Measurements from ENCODE around the gene MYH16. TPM values are rescaled to one million over a fixed set of nuclear protein-coding genes. Genes with fewer than 3 reads are reported as not detected.

The MYH16 gene
- total and polyA plus RNA-seq, 2 experiments from 2014 or later = not detected

DNA sequence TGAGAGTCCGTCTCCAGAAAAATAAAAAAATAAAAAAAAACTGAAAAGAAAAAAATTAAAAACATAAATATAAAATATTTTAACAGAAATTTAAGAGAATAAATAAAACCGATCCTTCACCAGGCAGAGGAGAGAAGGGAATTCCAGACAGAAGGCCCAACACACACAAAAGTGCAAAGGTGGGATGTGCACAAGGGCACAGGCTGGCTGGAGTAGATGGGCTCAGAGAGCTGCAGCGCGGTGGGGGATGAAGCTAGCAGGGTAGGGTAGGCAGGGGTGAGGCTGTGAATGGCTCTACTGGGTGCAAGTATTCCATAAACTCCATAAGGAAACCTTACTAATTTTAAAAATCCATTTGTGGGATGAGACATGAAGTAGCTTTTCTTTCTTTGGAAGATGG is 37.4 kb downstream of the MYH16 start:
- no peaks in the 10 kb centered on the region for H3K9me3 ChIP-seq (ENCODE audit: low read depth)
- no peak overlapping the region for H2AFZ ChIP-seq
- TF ChIP-seq EZH2 (IDR thresholded peaks at IDR 0.05; ENCODE audit: insufficient read depth, poor library complexity, severe bottlenecking) (no peak), EZH2phosphoT487 (IDR thresholded peaks at IDR 0.05; ENCODE audit: insufficient read depth, low read depth) (no peak)
- no peak overlapping the region for H3K9ac ChIP-seq
- H3K4me1 ChIP-seq (ENCODE audit: insufficient read depth) = no peaks in the 10 kb centered on the region
- in situ Hi-C loops (cut with MboI) = loop anchor here (5.0 to 10.0 kb wide), 2 partner anchors 165 to 268 kb away; partner anchors contain the start of gene SMURF1
- no peak overlapping the region for H3K4me2 ChIP-seq (ENCODE audit: unreplicated experiment)
- no peaks in the 10 kb centered on the region for H3K79me2 ChIP-seq (ENCODE audit: insufficient read depth)
- H3K9me2 ChIP-seq (ENCODE audit: insufficient read depth) = no peaks in the 10 kb centered on the region
- H3K4me3 ChIP-seq = no peak overlapping the region
- WGBS, 2 experiments (ENCODE audit: low coverage in 1 of 2, low lambda C conversion rate in 2 of 2, missing lambda C conversion rate in 2 of 2) = 90 to 91% methylated on average over 4 of the region's 4 CpGs
- no peaks in the 10 kb centered on the region for H3F3A ChIP-seq (ENCODE audit: insufficient read depth)
- H4K20me1 ChIP-seq (ENCODE audit: insufficient read depth) = no peaks in the 10 kb centered on the region
- no peak overlapping the region for H3K27ac ChIP-seq
- no peak for DNase-seq
- no peaks in the 10 kb centered on the region for H3K27me3 ChIP-seq (replicated peaks; ENCODE audit: insufficient read depth)
- H3K36me3 ChIP-seq (ENCODE audit: low read depth) = no peaks in the 10 kb centered on the region

DNA sequence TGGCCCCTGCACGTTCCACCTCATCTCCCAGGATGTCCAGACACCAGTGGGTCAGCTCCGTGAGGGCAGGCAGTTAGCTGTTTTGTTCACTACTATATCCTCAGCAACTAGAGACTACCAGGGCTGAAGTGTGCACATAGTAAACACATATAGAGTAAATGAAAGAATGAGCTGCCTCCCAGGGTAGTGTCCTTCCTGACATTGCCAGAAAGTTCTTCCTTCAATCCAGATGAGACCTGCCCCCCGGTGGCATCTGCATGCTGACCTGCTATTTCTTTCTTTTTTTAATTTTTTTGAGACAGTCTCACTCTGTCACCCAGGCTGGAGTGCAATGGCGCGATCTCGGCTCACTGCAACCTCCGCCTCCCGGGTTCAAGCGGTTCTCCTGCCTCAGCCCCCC is 39.1 kb downstream of the MYH16 start:
- no peaks in the 10 kb centered on the region for H3K27me3 ChIP-seq (replicated peaks; ENCODE audit: insufficient read depth)
- no peak overlapping the region for H3K9ac ChIP-seq
- no peaks in the 10 kb centered on the region for H4K20me1 ChIP-seq (ENCODE audit: insufficient read depth)
- no peak overlapping the region for H3K4me3 ChIP-seq
- in situ Hi-C loops (cut with MboI) = loop anchor here (5.0 to 10.0 kb wide), 2 partner anchors 167 to 269 kb away; partner anchors contain the start of gene SMURF1
- H3F3A ChIP-seq (ENCODE audit: insufficient read depth) = no peaks in the 10 kb centered on the region
- no peak overlapping the region for H3K27ac ChIP-seq
- no peaks in the 10 kb centered on the region for H3K36me3 ChIP-seq (ENCODE audit: low read depth)
- H2AFZ ChIP-seq = no peak overlapping the region
- H3K4me1 ChIP-seq (ENCODE audit: insufficient read depth) = no peaks in the 10 kb centered on the region
- no peaks in the 10 kb centered on the region for H3K9me2 ChIP-seq (ENCODE audit: insufficient read depth)
- no peak overlapping the region for H3K4me2 ChIP-seq (ENCODE audit: unreplicated experiment)
- TF ChIP-seq EZH2 (IDR thresholded peaks at IDR 0.05; ENCODE audit: insufficient read depth, poor library complexity, severe bottlenecking) (no peak), EZH2phosphoT487 (IDR thresholded peaks at IDR 0.05; ENCODE audit: insufficient read depth, low read depth) (no peak)
- no peaks in the 10 kb centered on the region for H3K79me2 ChIP-seq (ENCODE audit: insufficient read depth)
- H3K9me3 ChIP-seq (ENCODE audit: low read depth) = no peaks in the 10 kb centered on the region
- 87 to 91% methylated on average over 9 of the region's 9 CpGs for WGBS, 2 experiments (ENCODE audit: low coverage in 1 of 2, low lambda C conversion rate in 2 of 2, missing lambda C conversion rate in 2 of 2)
- peak; percentile 18 for DNase-seq

DNA sequence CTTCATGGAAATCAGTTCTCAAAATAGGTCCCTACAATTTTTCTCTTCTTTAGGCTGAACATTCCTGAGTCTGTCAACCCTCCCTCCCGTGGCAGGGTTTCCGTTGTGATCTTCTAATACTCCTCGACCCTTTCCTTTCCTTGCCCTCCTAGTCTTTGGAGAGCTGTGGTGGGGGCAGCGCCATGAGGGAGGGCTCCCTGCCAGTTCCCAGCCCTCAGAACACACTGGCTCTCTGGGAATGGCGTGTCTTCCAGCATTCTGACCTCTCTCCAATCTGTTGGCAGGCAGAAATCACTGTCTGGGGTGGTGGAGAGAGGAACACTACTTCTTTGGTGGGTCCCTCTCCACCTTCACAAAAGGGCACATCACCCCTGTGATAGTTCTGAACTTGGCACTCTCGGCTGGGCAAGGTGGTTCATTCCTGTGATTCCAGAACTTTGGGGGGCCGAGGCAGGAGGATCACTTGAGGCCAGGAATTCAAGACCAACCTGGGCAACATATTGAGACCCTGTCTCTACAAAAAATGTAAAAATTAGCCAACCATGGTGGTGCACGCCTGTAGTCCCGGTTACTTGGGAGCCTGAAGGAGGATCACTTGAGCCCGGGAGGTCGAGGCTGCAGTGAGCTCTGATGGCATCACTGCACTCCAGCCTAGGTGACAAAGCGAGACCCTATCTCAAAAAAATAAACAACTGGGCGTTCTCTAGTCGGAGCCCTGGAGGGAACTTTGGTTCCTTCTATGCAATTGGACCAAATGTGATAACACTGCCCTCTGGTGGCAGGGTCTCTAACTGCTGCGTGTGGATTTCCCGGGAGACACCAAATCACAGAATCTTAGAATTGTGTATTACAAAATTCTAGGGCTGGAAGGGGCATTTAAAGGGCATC is 39.9 kb downstream of the MYH16 start:
- peak overlapping the region; percentile 54 for H2AFZ ChIP-seq
- 26 to 32% methylated on average over 16 of the region's 16 CpGs for WGBS, 2 experiments (ENCODE audit: low coverage in 1 of 2, low lambda C conversion rate in 2 of 2, missing lambda C conversion rate in 2 of 2)
- H4K20me1 ChIP-seq (ENCODE audit: insufficient read depth) = no peaks in the 10 kb centered on the region
- H3K9me2 ChIP-seq (ENCODE audit: insufficient read depth) = no peaks in the 10 kb centered on the region
- H3K4me1 ChIP-seq (ENCODE audit: insufficient read depth) = no peaks in the 10 kb centered on the region
- H3K36me3 ChIP-seq (ENCODE audit: low read depth) = no peaks in the 10 kb centered on the region
- peak; percentile 70 for DNase-seq
- in situ Hi-C loops (cut with MboI) = loop anchor here (5.0 to 10.0 kb wide), 2 partner anchors 168 to 270 kb away; partner anchors contain the start of gene SMURF1
- no peak overlapping the region for H3K27ac ChIP-seq
- H3F3A ChIP-seq (ENCODE audit: insufficient read depth) = no peaks in the 10 kb centered on the region
- TF ChIP-seq EZH2 (IDR thresholded peaks at IDR 0.05; ENCODE audit: insufficient read depth, poor library complexity, severe bottlenecking) (no peak), EZH2phosphoT487 (IDR thresholded peaks at IDR 0.05; ENCODE audit: insufficient read depth, low read depth) (no peak)
- H3K4me3 ChIP-seq = no peak overlapping the region
- H3K9ac ChIP-seq = no peak overlapping the region
- H3K4me2 ChIP-seq (ENCODE audit: unreplicated experiment) = peak overlapping the region; percentile 41
- H3K27me3 ChIP-seq (replicated peaks; ENCODE audit: insufficient read depth) = no peaks in the 10 kb centered on the region
- no peaks in the 10 kb centered on the region for H3K9me3 ChIP-seq (ENCODE audit: low read depth)
- no peaks in the 10 kb centered on the region for H3K79me2 ChIP-seq (ENCODE audit: insufficient read depth)

DNA sequence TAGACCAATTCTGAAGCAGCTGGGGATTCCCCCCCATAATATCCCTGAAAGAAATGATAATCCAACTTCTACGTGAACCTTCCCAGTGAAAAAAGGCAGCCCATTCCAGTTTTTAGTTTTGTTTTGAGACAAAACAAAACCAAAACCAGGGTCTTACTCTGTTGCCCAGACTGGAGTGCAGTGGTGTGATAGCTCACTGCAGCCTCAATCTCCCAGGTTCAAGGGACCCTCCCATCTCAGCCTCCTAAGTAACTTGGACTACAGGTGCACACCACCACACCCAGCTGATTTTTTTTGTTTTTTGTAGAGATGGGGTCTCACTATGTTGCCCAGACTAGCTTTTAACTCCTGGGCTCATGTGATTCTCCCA is 40.5 kb downstream of the MYH16 start:
- Histone ChIP-seq H3K9me3 (ENCODE audit: low read depth) (no peaks in the 10 kb centered on the region), H3K4me3 (no peak overlapping the region), H3K4me1 (ENCODE audit: insufficient read depth) (no peaks in the 10 kb centered on the region), H3K79me2 (ENCODE audit: insufficient read depth) (no peaks in the 10 kb centered on the region), H3F3A (ENCODE audit: insufficient read depth) (no peaks in the 10 kb centered on the region), H3K27ac (no peak overlapping the region), H3K27me3 (replicated peaks; ENCODE audit: insufficient read depth) (no peaks in the 10 kb centered on the region), H3K9me2 (ENCODE audit: insufficient read depth) (no peaks in the 10 kb centered on the region), H2AFZ (no peak overlapping the region), H3K36me3 (ENCODE audit: low read depth) (no peaks in the 10 kb centered on the region), H4K20me1 (ENCODE audit: insufficient read depth) (no peaks in the 10 kb centered on the region), H3K9ac (no peak overlapping the region), H3K4me2 (ENCODE audit: unreplicated experiment) (peak overlapping the region; percentile 41)
- TF ChIP-seq EZH2phosphoT487 (IDR thresholded peaks at IDR 0.05; ENCODE audit: insufficient read depth, low read depth) (no peak), EZH2 (IDR thresholded peaks at IDR 0.05; ENCODE audit: insufficient read depth, poor library complexity, severe bottlenecking) (no peak)
- in situ Hi-C loops (cut with MboI) = loop anchor here (5.0 to 10.0 kb wide), 2 partner anchors 168 to 271 kb away; partner anchors contain the start of gene SMURF1
- DNase-seq = no peak
- WGBS, 2 experiments (ENCODE audit: low coverage in 1 of 2, low lambda C conversion rate in 2 of 2, missing lambda C conversion rate in 2 of 2) = 41 to 63% methylated on average over 1 of the region's 1 CpG

Data from GM23248 (cell line).